Osteoblast (primary cell): ENCODE measurements around the gene PACSIN2. TPM values are rescaled to one million over a fixed set of nuclear protein-coding genes. Genes with fewer than 3 reads are reported as not detected.
A peak's percentile ranks its signal among the peaks of the same experiment; 100 is the strongest.

Experiments
- DNase-seq: peaks from one replicate; pipeline ENCODE4 v3.0.0; 2011; ENCODE audit warnings: low spot score, mixed read lengths; ENCODE audit not compliant: insufficient read length; ENCODE audit errors: missing footprints
- H2AFZ ChIP-seq: 2 replicates; pipeline ENCODE4 v1.6.0; 2011; ENCODE audit warnings: mild to moderate bottlenecking, low read length
- H3K27ac ChIP-seq: 2 replicates; pipeline ENCODE4 v1.5.1; 2011; ENCODE audit warnings: mild to moderate bottlenecking, low read depth, low read length, moderate library complexity
- H3K27me3 ChIP-seq: 2 replicates; pipeline ENCODE4 v1.6.0; 2012; ENCODE audit warnings: mild to moderate bottlenecking, control low read depth, inconsistent platforms, low read length, moderate library complexity; ENCODE audit not compliant: insufficient read depth
- H3K36me3 ChIP-seq: 2 replicates; pipeline ENCODE4 v1.5.1; 2011; ENCODE audit warnings: mild to moderate bottlenecking, low read length, control low read depth, moderate library complexity; ENCODE audit not compliant: insufficient read depth
- H3K4me1 ChIP-seq: 2 replicates; pipeline ENCODE4 v1.5.1; 2011; ENCODE audit warnings: mild to moderate bottlenecking, low read length, control low read depth, moderate library complexity; ENCODE audit not compliant: insufficient read depth
- H3K4me2 ChIP-seq: 2 replicates; pipeline ENCODE4 v1.6.0; 2011; ENCODE audit warnings: mild to moderate bottlenecking, low read length; ENCODE audit not compliant: insufficient read depth
- H3K4me3 ChIP-seq: fragments of 200-600 bp; sonication (generic); 3 replicates; pipeline ENCODE4 v1.5.1; 2012; ENCODE audit warnings: mild to moderate bottlenecking, low read length, inconsistent platforms; ENCODE audit not compliant: insufficient read depth
- H3K79me2 ChIP-seq: 2 replicates; pipeline ENCODE4 v1.6.0; 2012; ENCODE audit warnings: mild to moderate bottlenecking, low read length, control low read depth, inconsistent platforms; ENCODE audit not compliant: insufficient read depth
- H3K9me3 ChIP-seq: 2 replicates; pipeline ENCODE4 v1.5.1; 2011; ENCODE audit warnings: low read depth, low read length, control low read depth
- H4K20me1 ChIP-seq: 2 replicates; pipeline ENCODE4 v1.6.0; 2012; ENCODE audit warnings: mild to moderate bottlenecking, low read length, control low read depth; ENCODE audit not compliant: insufficient read depth
- CTCF ChIP-seq: IDR thresholded peaks from 2 replicates; pipeline ENCODE4 v1.5.1; 2011; ENCODE audit warnings: mild to moderate bottlenecking, low read depth, low read length, moderate library complexity; ENCODE audit errors: extremely low read depth
- total RNA-seq: library from RNA; depleted of rRNA; stranded (reverse); fragments of >200 nt; gene quantifications from 2 replicates; pipeline ENCODE4 v1.2.3, GENCODE V29; 2012

Gene PACSIN2
- total RNA-seq, 1 donor = 38.0 TPM

GRCh38 chr22:42942351-42942750, 72.6 kb downstream of the PACSIN2 start:
- no peak for DNase-seq
- Histone ChIP-seq H3K9me3 (no peaks in the 10 kb centered on the region), H2AFZ (no peak overlapping the region), H3K4me3 (no peak overlapping the region), H3K27me3 (no peaks in the 10 kb centered on the region), H3K27ac (no peak overlapping the region), H3K79me2 (peaks cover 87% of the 10 kb centered on the region), H3K4me2 (no peak overlapping the region), H4K20me1 (peaks cover 38% of the 10 kb centered on the region), H3K4me1 (peaks cover 32% of the 10 kb centered on the region), H3K36me3 (peaks cover 6% of the 10 kb centered on the region)
- no peak for TF ChIP-seq CTCF

GRCh38 chr22:42939941-42940653, 74.9 kb downstream of the PACSIN2 start:
- Histone ChIP-seq H2AFZ (no peak overlapping the region), H3K36me3 (peaks cover 3% of the 10 kb centered on the region), H3K27me3 (no peaks in the 10 kb centered on the region), H3K27ac (peak overlapping the region; percentile 79), H3K9me3 (no peaks in the 10 kb centered on the region), H4K20me1 (peaks cover 25% of the 10 kb centered on the region), H3K4me2 (peak overlapping the region; percentile 29), H3K79me2 (peaks cover 86% of the 10 kb centered on the region), H3K4me1 (peaks cover 40% of the 10 kb centered on the region), H3K4me3 (no peak overlapping the region)
- peak; percentile 89 for DNase-seq
- no peak for TF ChIP-seq CTCF

- H4K20me1 ChIP-seq = peaks cover 23% of the 10 kb centered on the region
- no peak overlapping the region for H2AFZ ChIP-seq
- no peak for DNase-seq
- H3K27me3 ChIP-seq = no peaks in the 10 kb centered on the region
- H3K4me1 ChIP-seq = peaks cover 43% of the 10 kb centered on the region
- H3K9me3 ChIP-seq = no peaks in the 10 kb centered on the region
- H3K4me3 ChIP-seq = no peak overlapping the region
- peak overlapping the region; percentile 29 for H3K4me2 ChIP-seq
- peaks cover 3% of the 10 kb centered on the region for H3K36me3 ChIP-seq
- no peak for TF ChIP-seq CTCF
- peaks cover 85% of the 10 kb centered on the region for H3K79me2 ChIP-seq
- H3K27ac ChIP-seq = peak overlapping the region; percentile 79
Observed at GRCh38 chr22:42939451-42939881, 75.5 kb downstream of the PACSIN2 start.

GRCh38 chr22:42938976-42939375, 76.0 kb downstream of the PACSIN2 start:
- no peak for TF ChIP-seq CTCF
- H3K4me2 ChIP-seq = peak overlapping the region; percentile 29
- no peaks in the 10 kb centered on the region for H3K27me3 ChIP-seq
- H3K4me3 ChIP-seq = no peak overlapping the region
- H2AFZ ChIP-seq = no peak overlapping the region
- peak; percentile 86 for DNase-seq
- H3K9me3 ChIP-seq = no peaks in the 10 kb centered on the region
- H3K27ac ChIP-seq = peak overlapping the region; percentile 79
- H3K79me2 ChIP-seq = peaks cover 84% of the 10 kb centered on the region
- peaks cover 3% of the 10 kb centered on the region for H3K36me3 ChIP-seq
- peaks cover 48% of the 10 kb centered on the region for H3K4me1 ChIP-seq
- H4K20me1 ChIP-seq = peaks cover 23% of the 10 kb centered on the region
